Uterus (tissue), 4 donors: ENCODE data around the gene LRTM2. TPM values are rescaled to one million over a fixed set of nuclear protein-coding genes. Genes with fewer than 3 reads are reported as not detected.

Source experiments
- DNase-seq, 2 donors: peaks; one replicate each; pipeline ENCODE4 v3.0.0-alpha.2; 2019 to 2020
- H3K27ac ChIP-seq, 2 donors: fragments of 200-600 bp; sonication (generic); 1 replicate in 1 of 2; 2 replicates in 1 of 2; pipeline ENCODE4 v1.5.1; 2016 to 2018
- H3K27me3 ChIP-seq, 2 donors: fragments of 200-600 bp; sonication (generic); one replicate each; pipeline ENCODE4 v1.5.1; 2018 to 2019; ENCODE audit warnings: control low read depth in 1 of 2
- H3K36me3 ChIP-seq, 2 donors: fragments of 200-600 bp; sonication (generic); one replicate each; pipeline ENCODE4 v1.5.1; 2019; ENCODE audit warnings: control low read depth in 1 of 2
- H3K4me1 ChIP-seq, 2 donors: fragments of 200-600 bp; sonication (generic); one replicate each; pipeline ENCODE4 v1.5.1; 2018 to 2019; ENCODE audit warnings: control low read depth in 1 of 2
- H3K4me3 ChIP-seq, 2 donors: fragments of 200-600 bp; sonication (generic); 1 replicate in 1 of 2; 2 replicates in 1 of 2; pipeline ENCODE4 v1.5.1; 2018 to 2019; ENCODE audit warnings: mild to moderate bottlenecking in 1 of 2
- H3K9me3 ChIP-seq, 2 donors: fragments of 200-600 bp; sonication (generic); one replicate each; pipeline ENCODE4 v1.5.1; 2019; ENCODE audit warnings: control low read depth in 1 of 2
- CTCF ChIP-seq, 4 experiments: fragments of 200-600 bp in 2 of 4; fragments of 450-650 bp in 2 of 4; sonication (generic) in 2 of 4; IDR thresholded peaks; one replicate each; pipeline ENCODE4 v1.5.1; 2016 to 2019; ENCODE audit warnings: antibody characterized with exemption in 4 of 4, mild to moderate bottlenecking in 2 of 4, moderate library complexity in 1 of 4
- POLR2A ChIP-seq, 2 donors: fragments of 450-650 bp; IDR thresholded peaks; one replicate each; pipeline ENCODE4 v1.6.1; 2016; ENCODE audit warnings: antibody characterized with exemption in 2 of 2, mild to moderate bottlenecking in 1 of 2, moderate library complexity in 1 of 2
- intact Hi-C: fragments of 100-400 bp; cut with DNase I; formaldehyde crosslinking; loops from one replicate; pipeline ENCODE4 v1.15.1; 2023; ENCODE audit warnings: low total_unique reads
- total RNA-seq, 4 donors: library from RNA; depleted of rRNA in 3 of 4; stranded (reverse); fragments of >200 nt in 3 of 4; gene quantifications; one replicate each; pipeline versions ENCODE4 v1.1.0 to v1.2.4, GENCODE V29; 2014 to 2023
- donor health status: DM: yes; HTN: yes; CAD: no.

Gene LRTM2
- not detected for total RNA-seq

DNA sequence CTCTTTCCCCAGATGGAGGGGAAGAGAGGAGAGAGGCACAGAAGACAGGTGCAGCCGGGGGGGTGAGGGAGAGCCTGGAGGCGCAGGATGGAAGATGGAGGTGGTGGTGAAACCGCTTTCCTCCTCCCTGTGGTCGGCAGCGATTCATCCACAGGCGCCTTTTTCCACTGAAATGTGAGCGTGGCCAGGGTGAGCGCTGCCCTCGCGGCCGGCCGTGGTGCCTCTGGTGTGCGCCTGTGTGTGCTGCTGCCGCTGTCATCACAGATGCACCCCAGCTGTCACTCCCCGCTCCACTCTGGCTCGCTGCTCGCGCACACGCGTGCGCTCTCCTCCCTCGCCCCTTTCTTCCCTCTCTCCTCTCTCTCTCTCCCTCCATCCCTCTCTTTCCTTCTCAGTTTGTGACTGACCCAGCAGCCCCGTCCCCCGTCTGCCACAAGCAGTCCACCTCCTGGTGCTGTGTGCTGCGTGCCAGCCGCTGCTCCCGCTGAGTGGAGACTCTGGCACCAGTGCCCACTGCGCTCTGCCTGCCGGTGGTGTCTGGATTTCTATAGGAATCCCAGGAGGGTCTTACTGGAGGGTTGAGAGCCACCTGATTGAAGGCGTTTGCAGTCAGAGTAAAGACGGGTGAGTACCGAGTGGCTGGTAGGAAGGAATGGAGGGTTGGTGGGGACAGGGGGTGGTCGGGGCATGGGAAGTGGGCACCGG is at the start of gene LRTM2:
LRTM2 (plus strand) TSS at position 375 of the 705 bp plus-strand sequence. CDS start 7,584 bp downstream, outside the sequence.
- intact Hi-C loops: no loop called here
- TF ChIP-seq POLR2A (IDR thresholded peaks at IDR 0.05) (no peak), CTCF (IDR thresholded peaks at IDR 0.05) (no peak)
- Histone ChIP-seq H3K27ac (no peak within 1 kb of the TSS), H3K9me3 (no peaks in the 10 kb centered on the region), H3K36me3 (no peaks in the 10 kb centered on the region), H3K4me1 (no peaks in the 10 kb centered on the region), H3K4me3 (no peak within 1 kb of the TSS), H3K27me3 (peaks cover 0 to 10% of the 10 kb centered on the region in 2 donors)
- DNase-seq: no peak

DNA sequence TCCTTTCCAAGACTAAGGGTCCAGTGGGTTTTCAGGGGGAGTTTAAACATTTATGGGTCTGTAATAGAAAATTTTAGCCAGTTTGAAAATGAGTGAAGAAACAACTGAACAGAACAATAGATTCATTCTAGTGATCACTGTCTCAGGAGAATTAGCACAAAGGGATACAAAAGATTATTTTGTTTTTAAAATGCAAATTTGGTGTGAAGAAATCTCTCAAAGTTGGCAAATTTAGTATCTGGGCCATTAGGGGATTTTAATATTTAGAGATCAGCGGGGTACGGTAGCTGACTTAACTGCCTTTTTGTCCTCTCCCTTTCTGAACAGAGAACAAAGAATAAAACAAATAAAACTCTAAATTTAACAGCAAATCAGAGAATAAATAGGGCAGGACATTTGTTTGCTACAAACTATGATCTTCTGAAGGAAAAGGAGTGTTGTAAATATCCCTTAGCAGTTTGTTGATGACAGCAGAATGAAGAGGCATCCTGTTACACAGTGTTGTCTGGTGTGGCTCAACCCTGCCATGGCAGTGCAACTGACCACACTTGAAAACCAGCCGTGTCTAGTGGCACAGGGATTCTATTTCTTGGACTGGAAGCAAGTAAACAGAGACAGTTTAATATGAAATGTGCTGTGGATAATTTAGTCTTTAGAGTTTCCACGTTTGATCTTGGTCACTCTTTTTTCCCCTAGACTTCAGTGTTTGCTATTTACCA is 46.3 kb upstream of the LRTM2 start:
- Histone ChIP-seq H3K9me3 (no peaks in the 10 kb centered on the region), H3K27ac (no peak overlapping the region), H3K4me3 (no peak overlapping the region), H3K4me1 (no peaks in the 10 kb centered on the region), H3K27me3 (no peaks in the 10 kb centered on the region), H3K36me3 (no peaks in the 10 kb centered on the region)
- no peak for DNase-seq
- intact Hi-C loops: no loop called here
- TF ChIP-seq POLR2A (IDR thresholded peaks at IDR 0.05) (no peak), CTCF (IDR thresholded peaks at IDR 0.05) (no peak)

GRCh38 chr12:1776170-1776921 is 44.0 kb upstream of the LRTM2 start:
- no peak overlapping the region for H3K27ac ChIP-seq
- no peak for DNase-seq
- intact Hi-C loops: no loop called here

GRCh38 chr12:1777798-1778197 is 42.6 kb upstream of the LRTM2 start:
- Histone ChIP-seq H3K36me3 (no peaks in the 10 kb centered on the region), H3K27ac (no peak overlapping the region), H3K27me3 (no peaks in the 10 kb centered on the region), H3K4me1 (no peaks in the 10 kb centered on the region), H3K9me3 (no peaks in the 10 kb centered on the region), H3K4me3 (no peak overlapping the region)
- intact Hi-C loops: no loop called here
- TF ChIP-seq POLR2A (IDR thresholded peaks at IDR 0.05) (no peak), CTCF (IDR thresholded peaks at IDR 0.05) (no peak)
- no peak for DNase-seq

More at GRCh38 chr12:1776170-1776921, 44.0 kb upstream of the LRTM2 start:
- Histone ChIP-seq H3K27me3 (no peaks in the 10 kb centered on the region), H3K4me3 (no peak overlapping the region), H3K36me3 (no peaks in the 10 kb centered on the region), H3K4me1 (no peaks in the 10 kb centered on the region), H3K9me3 (no peaks in the 10 kb centered on the region)
- no peak for TF ChIP-seq POLR2A (IDR thresholded peaks at IDR 0.05)
- no peak for TF ChIP-seq CTCF (IDR thresholded peaks at IDR 0.05)
